BLaER1 treated with 17β-estradiol and CSF1 and Interleukin-3, amounts not matched to agents 10 nM and 100 nM (cell line): ENCODE measurements around the gene ALDH1A1.
A peak's percentile ranks its signal among the peaks of the same experiment; 100 is the strongest.

Experiments
- H3K27ac ChIP-seq, 11 experiments: shearing (Covaris generic); formaldehyde crosslinking; 2 replicates each; pipeline ENCODE4 v1.8.1; 2022
- H3K27me3 ChIP-seq, 11 experiments: shearing (Covaris generic); formaldehyde crosslinking; 2 replicates each; pipeline ENCODE4 v1.8.1; 2022
- H3K36me3 ChIP-seq, 11 experiments: shearing (Covaris generic); formaldehyde crosslinking; 2 replicates each; pipeline ENCODE4 v1.8.1; 2022
- H3K4me1 ChIP-seq, 10 experiments: shearing (Covaris generic); formaldehyde crosslinking; 2 replicates each; pipeline ENCODE4 v1.8.1; 2022
- H3K4me2 ChIP-seq, 11 experiments: shearing (Covaris generic); formaldehyde crosslinking; 2 replicates each; pipeline ENCODE4 v1.8.1; 2022
- H3K4me3 ChIP-seq, 10 experiments: shearing (Covaris generic); formaldehyde crosslinking; 2 replicates each; pipeline ENCODE4 v1.8.1; 2022
- H3K9ac ChIP-seq, 11 experiments: shearing (Covaris generic); formaldehyde crosslinking; 2 replicates each; pipeline ENCODE4 v1.8.1; 2022
- H3K9me3 ChIP-seq, 11 experiments: shearing (Covaris generic); formaldehyde crosslinking; replicated peaks in 1 of 11; 2 replicates each; pipeline ENCODE4 v1.8.1; 2022
- H4K20me1 ChIP-seq, 11 experiments: shearing (Covaris generic); formaldehyde crosslinking; 2 replicates each; pipeline ENCODE4 v1.8.1; 2022
- Cebpa-rat ChIP-seq, 11 experiments: shearing (Covaris generic); IDR thresholded peaks; 2 replicates each; pipeline ENCODE4 v1.8.1; 2022

ALDH1A1 gene

DNA sequence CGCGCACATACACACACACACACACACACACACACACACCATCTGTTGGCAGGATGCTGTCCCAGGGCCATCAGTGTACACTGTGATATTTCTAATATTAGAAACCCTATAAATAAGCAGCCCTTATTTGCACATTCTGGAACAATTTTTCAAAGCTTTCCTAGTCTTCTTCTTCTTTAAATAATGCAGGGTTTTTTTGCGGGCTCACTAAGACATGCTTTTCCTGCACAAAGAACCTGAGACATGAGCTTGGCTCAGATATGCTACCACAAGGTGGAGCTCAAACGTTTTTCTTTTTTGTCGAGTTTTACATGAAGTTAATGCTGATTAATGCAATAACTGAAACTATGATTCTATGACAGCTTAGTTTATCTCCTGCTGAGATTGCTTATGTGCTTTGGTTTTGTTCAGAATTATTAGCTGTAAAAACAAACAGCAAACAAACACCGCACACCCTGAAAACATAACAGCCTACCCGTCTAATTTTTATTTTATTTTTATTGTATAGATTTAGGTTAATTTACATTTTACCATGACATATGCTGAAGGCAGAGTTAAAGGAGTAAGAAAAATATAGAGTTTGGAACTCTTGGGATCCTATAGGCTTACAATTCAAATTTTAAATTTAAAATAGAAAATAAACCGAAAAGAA, 95.8 kb downstream of the ALDH1A1 start:
- H3K27ac ChIP-seq, result peak overlapping the region in 1 of 11 experiments; percentile 44; a peak in 1 of 22 replicates
- H4K20me1 ChIP-seq, result no peaks in the 10 kb centered on the region
- no peak overlapping the region for H3K9ac ChIP-seq
- H3K36me3 ChIP-seq, result no peaks in the 10 kb centered on the region
- no peak overlapping the region for H3K4me3 ChIP-seq
- TF ChIP-seq Cebpa-rat (IDR thresholded peaks at IDR 0.05), result no peak
- H3K9me3 ChIP-seq, result no peaks in the 10 kb centered on the region
- peaks cover 0 to 8% (median 0%) of the 10 kb centered on the region in 10 experiments; a peak in 4 of 20 replicates for H3K4me1 ChIP-seq
- H3K4me2 ChIP-seq, result no peak overlapping the region
- no peaks in the 10 kb centered on the region for H3K27me3 ChIP-seq

DNA sequence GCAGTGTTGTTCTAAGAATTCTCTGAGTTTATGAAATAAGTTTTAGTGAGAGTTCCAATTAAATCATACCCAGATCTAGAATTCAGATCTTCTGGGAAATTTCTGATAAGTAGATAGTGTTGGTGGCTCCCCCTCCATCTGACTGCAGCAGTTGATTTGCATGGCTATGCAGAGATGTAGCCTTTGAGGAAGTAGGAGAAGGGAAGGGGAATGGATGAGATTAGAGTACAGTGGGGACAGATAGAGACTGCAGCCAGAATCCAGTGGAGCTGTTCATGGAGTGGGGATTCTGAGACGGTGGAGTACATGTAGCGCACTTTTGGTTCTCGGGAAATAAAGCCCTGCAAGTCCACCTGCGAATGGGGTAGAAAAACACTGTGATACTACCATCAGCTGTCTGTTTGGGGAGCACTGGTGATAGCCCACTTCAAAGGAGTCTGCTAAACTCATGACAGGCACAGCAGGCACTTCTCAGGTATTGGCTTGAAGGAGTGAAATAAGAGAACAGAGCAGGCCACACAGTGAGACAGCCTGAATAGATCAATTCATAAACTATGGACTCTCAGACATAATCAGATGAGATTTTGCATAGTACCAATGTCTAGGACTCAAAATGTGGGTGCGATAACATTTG, 96.8 kb downstream of the ALDH1A1 start:
- no peak overlapping the region for H3K4me3 ChIP-seq
- no peaks in the 10 kb centered on the region for H3K9me3 ChIP-seq
- no peak for TF ChIP-seq Cebpa-rat (IDR thresholded peaks at IDR 0.05)
- no peak overlapping the region for H3K9ac ChIP-seq
- no peaks in the 10 kb centered on the region for H4K20me1 ChIP-seq
- H3K36me3 ChIP-seq, result no peaks in the 10 kb centered on the region
- H3K4me2 ChIP-seq, result no peak overlapping the region
- peaks cover 0 to 8% (median 0%) of the 10 kb centered on the region in 10 experiments; a peak in 4 of 20 replicates for H3K4me1 ChIP-seq
- H3K27me3 ChIP-seq, result no peaks in the 10 kb centered on the region
- H3K27ac ChIP-seq, result no peak overlapping the region

DNA sequence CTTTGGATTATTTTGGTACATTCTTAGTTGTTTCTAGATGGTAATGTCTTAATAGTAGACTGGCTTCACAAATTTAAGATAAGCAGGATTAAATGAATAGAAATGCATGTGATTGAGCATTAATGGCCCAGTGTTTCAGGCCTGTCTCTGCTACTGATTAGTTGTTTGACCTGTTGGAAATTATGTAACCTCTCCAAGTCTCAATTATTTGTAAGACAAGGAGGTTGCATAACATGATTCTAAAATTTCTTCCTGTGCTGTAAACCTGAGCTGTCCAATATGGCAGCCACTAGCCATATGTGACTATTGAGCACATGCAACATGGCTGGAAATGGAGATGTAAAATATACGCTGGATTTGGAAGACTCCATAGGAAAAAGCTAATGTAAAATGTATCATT, 97.5 kb downstream of the ALDH1A1 start:
- Histone ChIP-seq H3K27ac (no peak overlapping the region), H3K27me3 (no peaks in the 10 kb centered on the region), H3K4me2 (no peak overlapping the region), H3K4me3 (no peak overlapping the region), H4K20me1 (no peaks in the 10 kb centered on the region), H3K9me3 (peaks cover 0 to 3% (median 0%) of the 10 kb centered on the region in 11 experiments; a peak in 1 of 22 replicates), H3K36me3 (no peaks in the 10 kb centered on the region), H3K4me1 (peaks cover 0 to 8% (median 0%) of the 10 kb centered on the region in 10 experiments; a peak in 4 of 20 replicates), H3K9ac (no peak overlapping the region)
- no peak for TF ChIP-seq Cebpa-rat (IDR thresholded peaks at IDR 0.05)
